GM21529 (cell line): Measurements from ENCODE around the gene INHBC.

Source experiments
- ATAC-seq: cut with Tn5 transposase; IDR thresholded peaks from one replicate; pipeline ENCODE4 v1.9.1; 2021; ENCODE audit not compliant: unreplicated experiment

The INHBC gene

GRCh38 chr12:57452937-57453509 is 18.4 kb downstream of the INHBC start:
- peak; percentile 57 for ATAC-seq

DNA sequence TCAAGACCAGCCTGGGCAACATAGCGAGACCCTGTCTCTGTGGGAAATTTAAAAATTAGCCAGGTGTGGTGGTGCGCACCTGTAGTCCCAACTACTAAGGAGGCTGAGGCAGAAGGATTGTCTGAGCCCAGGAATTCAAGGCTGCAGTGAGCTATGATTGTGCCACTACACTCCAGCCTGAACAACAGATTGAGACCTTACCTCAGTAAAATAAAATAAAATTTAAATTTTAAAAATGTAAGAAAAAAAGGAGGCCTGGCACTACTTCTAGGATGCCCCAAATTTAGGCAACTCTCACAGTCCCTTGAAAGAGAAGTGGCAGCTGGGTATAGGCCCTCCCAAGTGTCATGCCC is 19.6 kb downstream of the INHBC start:
- no peak for ATAC-seq

DNA sequence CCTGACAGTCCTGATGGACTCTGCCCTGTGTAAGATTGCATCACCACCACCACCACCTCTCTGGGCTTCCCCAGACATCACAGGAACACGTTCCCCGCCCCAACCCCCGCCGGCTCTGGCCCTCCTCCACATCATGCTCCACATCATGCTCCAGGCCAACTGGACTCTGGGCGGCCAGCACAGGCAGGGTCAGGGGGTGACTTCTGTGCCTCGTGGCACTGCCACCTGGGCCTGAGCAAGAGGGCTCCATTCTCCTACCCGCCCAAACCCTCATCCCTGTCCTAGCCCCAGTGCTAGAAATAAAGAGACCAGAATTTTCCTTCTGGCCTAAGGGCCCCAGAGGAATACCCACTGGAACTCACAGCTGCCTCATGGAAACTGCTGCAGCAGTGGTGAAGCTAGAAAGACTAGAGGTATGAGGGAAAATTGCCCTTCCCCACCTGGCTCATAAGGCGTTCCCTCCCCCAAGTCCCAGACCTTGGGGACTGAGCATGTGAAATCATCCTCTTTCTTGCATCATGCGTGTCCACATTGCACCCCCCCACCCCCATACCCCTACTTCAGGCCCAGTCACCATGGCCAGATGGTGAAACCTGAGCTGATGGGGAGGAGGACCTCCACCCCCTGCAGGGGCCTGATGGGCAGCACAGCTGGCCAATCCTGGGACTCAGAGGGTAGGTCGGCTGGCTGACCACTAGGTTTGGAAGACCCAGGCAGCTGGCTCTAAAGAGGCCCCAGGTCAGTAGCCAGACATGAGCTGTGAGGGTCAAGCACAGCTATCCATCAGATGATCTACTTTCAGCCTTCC is 20.2 kb downstream of the INHBC start, which contains the start of gene INHBE:
Gene INHBE (plus strand): TSS at position 742 of the 808 bp plus-strand sequence. CDS start 230 bp downstream, outside the sequence.
- ATAC-seq: no peak

DNA sequence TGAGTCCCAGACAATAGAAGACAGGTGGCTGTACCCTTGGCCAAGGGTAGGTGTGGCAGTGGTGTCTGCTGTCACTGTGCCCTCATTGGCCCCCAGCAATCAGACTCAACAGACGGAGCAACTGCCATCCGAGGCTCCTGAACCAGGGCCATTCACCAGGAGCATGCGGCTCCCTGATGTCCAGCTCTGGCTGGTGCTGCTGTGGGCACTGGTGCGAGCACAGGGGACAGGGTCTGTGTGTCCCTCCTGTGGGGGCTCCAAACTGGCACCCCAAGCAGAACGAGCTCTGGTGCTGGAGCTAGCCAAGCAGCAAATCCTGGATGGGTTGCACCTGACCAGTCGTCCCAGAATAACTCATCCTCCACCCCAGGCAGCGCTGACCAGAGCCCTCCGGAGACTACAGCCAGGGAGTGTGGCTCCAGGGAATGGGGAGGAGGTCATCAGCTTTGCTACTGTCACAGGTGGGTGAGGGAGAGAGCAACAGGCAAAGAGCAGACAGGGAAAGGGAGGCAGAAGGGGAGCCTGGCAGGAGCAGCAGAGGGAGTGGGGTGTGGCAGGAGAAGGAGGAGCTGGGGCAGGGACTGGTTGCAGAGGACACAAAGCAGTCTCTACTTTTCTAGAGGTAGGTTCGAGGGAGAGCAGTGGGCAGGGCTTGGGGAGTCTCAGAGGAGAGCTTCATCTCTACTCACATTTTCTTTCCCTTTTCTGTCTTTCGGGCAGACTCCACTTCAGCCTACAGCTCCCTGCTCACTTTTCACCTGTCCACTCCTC is 21.0 kb downstream of the INHBC start:
- no peak for ATAC-seq

DNA sequence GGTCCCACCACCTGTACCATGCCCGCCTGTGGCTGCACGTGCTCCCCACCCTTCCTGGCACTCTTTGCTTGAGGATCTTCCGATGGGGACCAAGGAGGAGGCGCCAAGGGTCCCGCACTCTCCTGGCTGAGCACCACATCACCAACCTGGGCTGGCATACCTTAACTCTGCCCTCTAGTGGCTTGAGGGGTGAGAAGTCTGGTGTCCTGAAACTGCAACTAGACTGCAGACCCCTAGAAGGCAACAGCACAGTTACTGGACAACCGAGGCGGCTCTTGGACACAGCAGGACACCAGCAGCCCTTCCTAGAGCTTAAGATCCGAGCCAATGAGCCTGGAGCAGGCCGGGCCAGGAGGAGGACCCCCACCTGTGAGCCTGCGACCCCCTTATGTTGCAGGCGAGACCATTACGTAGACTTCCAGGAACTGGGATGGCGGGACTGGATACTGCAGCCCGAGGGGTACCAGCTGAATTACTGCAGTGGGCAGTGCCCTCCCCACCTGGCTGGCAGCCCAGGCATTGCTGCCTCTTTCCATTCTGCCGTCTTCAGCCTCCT is 21.6 kb downstream of the INHBC start:
- peak; percentile 23 for ATAC-seq

GRCh38 chr12:57456737-57457490 is 22.3 kb downstream of the INHBC start:
- ATAC-seq: no peak

- no peak for ATAC-seq
Observed at GRCh38 chr12:57458665-57459054, 24.1 kb downstream of the INHBC start.

DNA sequence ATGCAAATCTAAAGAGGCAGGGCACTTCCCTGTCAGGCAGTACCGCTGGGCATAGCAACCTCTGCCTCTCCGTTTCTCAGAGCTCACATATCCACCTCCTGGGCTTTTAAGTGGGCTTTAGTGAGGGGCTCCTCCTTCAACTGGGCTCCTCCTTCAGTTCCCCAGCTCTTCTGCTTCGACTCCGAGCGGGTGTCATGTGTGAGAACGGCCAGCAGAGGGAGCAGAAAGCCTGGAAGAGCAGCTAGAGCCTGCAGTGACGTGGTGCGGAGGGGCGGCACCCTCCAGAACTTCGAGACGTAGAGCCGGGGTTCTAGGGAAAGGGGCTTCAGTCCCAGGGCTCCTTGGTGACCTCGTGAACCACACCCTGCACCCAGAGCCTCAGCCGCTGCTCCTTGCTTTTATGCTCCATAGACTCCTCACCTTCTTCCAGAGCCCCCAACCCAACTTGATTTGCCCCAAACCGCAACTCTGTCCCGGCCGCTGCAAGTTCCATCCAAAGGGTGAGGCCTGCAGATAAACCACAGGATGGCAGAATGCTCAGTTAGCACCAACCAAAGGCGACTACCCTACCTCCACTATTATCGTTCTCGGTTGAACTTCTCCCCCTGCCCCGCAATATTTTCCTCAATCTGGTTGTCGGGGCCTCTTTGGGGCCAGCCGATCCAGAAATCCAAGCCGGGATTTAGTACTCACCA is 24.6 kb downstream of the INHBC start:
- peak; percentile 59 for ATAC-seq

GRCh38 chr12:57459750-57460467 is 25.3 kb downstream of the INHBC start, which contains the start of gene GLI1:
Gene GLI1, plus strand, starts transcription at chr12:57459785. Its CDS starts 3,907 bp downstream, at chr12:57463692.
- no peak for ATAC-seq

DNA sequence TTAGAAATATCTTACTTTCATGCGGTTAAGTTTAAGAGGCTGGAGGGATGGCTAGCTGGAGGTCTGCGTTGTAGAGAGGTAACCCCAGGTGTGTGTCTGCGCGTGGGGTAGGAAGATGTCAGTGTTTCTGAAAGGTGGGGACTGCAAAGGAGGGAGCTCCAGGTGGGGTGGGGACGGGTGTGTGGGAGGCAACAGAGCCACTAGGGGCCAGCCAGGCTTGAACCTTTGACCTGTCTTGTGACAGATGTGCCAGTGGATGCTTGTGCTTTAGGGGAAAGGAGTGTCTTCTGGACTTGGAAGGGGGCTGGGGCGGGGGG is 25.8 kb downstream of the INHBC start:
- ATAC-seq: no peak

DNA sequence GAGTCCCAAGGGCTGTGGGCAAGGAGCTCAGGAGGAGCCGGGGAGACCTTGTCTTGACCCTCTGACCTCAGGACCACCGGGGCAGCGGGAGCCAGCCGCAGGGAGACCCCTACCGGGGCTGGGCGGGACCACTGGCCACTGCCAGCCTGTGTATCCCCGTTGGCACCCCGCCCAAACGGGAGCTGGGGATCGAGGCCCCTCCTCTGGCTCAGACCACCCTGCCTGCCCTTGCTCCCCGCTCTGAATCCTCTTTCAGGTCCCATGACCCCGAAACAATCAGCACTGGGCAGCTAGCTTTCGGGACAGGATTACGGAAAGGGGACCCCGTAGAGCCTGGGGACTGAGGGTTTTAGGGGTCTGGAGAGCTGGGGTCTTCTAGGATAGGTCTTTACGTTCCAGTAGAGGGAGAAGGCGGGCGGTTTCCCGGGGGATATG is 26.3 kb downstream of the INHBC start:
- ATAC-seq: no peak

DNA sequence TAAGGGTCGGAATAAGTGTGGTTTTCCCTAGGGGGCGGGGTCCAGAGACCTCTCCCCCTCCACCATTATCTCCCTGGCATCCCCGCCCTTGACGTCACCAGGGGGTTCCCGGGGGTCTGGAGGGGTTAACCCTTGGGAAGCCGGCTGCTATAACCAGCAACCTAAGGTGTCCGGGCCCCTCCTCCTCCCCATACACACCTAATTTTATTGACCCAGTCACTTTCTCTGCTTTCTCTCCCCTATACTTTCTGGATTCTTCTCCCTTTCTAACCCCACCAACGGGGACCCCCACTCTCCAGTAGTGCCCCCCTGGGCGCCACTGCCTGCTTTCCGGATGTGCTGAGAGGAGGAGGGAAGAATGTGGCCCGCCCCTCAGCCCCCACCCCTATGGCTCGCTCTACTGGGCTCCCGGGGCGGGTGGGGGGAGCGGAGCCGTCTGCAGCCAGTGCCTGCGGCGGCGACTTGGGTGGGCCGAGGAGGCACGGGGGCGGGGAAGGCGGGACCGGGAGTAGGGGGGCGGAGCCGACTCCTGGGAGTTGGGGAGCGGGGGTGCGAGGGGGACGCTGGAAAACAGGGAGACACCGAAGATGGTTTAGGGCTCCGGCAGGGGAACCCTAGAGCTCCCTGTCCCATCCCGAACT is 26.8 kb downstream of the INHBC start:
- ATAC-seq: no peak

DNA sequence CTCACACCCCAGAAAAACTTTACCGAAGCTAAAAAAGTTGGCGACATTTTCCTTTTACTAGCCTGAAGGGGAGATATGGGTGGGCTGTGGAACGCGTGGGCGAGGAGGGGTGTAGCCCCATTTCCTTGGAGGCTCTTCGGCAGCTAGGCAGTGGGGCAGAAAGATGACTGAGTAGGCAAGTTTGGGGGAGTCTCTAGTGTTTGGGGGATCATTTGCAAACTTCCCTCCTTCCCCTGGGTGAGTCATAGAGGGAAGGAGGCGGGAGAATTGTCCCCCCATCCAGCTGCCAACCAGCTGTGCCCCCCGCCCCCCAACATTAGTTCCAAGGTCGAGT is 27.3 kb downstream of the INHBC start:
- ATAC-seq: no peak

GRCh38 chr12:57462251-57462911 is 27.8 kb downstream of the INHBC start:
- peak; percentile 58 for ATAC-seq

DNA sequence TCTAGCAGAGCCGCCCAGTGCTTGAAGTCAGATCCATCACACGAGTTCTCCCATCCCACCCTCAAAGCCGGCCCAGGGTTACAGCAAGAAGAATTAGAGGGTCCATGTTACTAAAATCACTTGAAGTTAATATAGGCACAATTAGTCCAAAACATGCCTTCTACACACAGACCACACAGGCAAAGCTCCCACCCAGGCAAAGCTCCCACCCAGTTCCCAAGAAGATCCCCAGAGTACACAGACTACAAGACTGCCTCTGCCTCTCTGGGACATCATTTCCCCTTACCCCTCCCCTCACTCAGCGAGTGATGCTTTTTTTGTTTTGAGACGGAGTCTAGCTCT is 28.3 kb downstream of the INHBC start:
- ATAC-seq: no peak

- no peak for ATAC-seq
Observed at GRCh38 chr12:57464569-57464968, 30.0 kb downstream of the INHBC start.

- ATAC-seq: no peak
Observed at GRCh38 chr12:57465030-57465746, 30.6 kb downstream of the INHBC start.
